ENCODE data around the gene TFB1M.

- TF ChIP-seq BCL11A (tag by site-specific recombination; IDR thresholded peaks at IDR 0.05; ENCODE audit: low read depth), result no peak
- TF ChIP-seq ZBTB7A (tag by site-specific recombination; IDR thresholded peaks at IDR 0.05; ENCODE audit: low read depth), result no peak
- TF ChIP-seq, protein P1, sequence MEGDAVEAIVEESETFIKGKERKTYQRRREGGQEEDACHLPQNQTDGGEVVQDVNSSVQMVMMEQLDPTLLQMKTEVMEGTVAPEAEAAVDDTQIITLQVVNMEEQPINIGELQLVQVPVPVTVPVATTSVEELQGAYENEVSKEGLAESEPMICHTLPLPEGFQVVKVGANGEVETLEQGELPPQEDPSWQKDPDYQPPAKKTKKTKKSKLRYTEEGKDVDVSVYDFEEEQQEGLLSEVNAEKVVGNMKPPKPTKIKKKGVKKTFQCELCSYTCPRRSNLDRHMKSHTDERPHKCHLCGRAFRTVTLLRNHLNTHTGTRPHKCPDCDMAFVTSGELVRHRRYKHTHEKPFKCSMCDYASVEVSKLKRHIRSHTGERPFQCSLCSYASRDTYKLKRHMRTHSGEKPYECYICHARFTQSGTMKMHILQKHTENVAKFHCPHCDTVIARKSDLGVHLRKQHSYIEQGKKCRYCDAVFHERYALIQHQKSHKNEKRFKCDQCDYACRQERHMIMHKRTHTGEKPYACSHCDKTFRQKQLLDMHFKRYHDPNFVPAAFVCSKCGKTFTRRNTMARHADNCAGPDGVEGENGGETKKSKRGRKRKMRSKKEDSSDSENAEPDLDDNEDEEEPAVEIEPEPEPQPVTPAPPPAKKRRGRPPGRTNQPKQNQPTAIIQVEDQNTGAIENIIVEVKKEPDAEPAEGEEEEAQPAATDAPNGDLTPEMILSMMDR (tag by site-specific recombination; IDR thresholded peaks at IDR 0.05), result no peak
- no peak for TF ChIP-seq ZNF747 (tag by site-specific recombination; IDR thresholded peaks at IDR 0.05)
- TF ChIP-seq ZNF274 (IDR thresholded peaks at IDR 0.05; ENCODE audit: low read length), result no peak
- TF ChIP-seq ZNF274 (tag by site-specific recombination; IDR thresholded peaks at IDR 0.05; ENCODE audit: borderline replicate concordance), result no peak
- TF ChIP-seq SCRT2 (tag by site-specific recombination; IDR thresholded peaks at IDR 0.05), result no peak
- no peak for TF ChIP-seq ZNF768 (tag by site-specific recombination; IDR thresholded peaks at IDR 0.05)
- no peak for TF ChIP-seq YY1 (tag by site-specific recombination; IDR thresholded peaks at IDR 0.05)
- no peak for TF ChIP-seq ZNF529 (tag by site-specific recombination; IDR thresholded peaks at IDR 0.05; ENCODE audit: insufficient replicate concordance)
These were observed 10.9 kb downstream of the TFB1M start for GRCh38 chr6:155303361-155303870.
